T-cell (primary cell): ENCODE results near the gene TBC1D2. TPM values are rescaled to one million over a fixed set of nuclear protein-coding genes. Genes with fewer than 3 reads are reported as not detected.
"Not testable (repeated sequence)": the region's sequence is repeated elsewhere in the genome, so short reads cannot be mapped to it uniquely, and the experiment has no call there.

Experiments used
- ATAC-seq, 4 experiments: fragments of 200-7000 bp in 3 of 4; fragments of 150-1000 bp in 1 of 4; cut with Tn5 transposase; replicated peaks in 1 of 4; 1 replicate in 3 of 4; 2 replicates in 1 of 4; pipeline ENCODE4 v1.10.0; 2021; ENCODE audit warnings: moderate library complexity in 3 of 4, mild to moderate bottlenecking in 2 of 4, moderate number of reproducible peaks in 1 of 4
- CTCF ChIA-PET, 2 donors: fragments of 300-600 bp; sonication (Branson Sonifier 250); formaldehyde crosslinking; loops; one replicate each; lab custom pipeline; 2022; ENCODE audit warnings: antibody characterized with exemption in 2 of 2; lab: Charles Lee
- POLR2A ChIA-PET, 2 donors: fragments of 300-600 bp; sonication (Branson Sonifier 250); formaldehyde crosslinking; loops; one replicate each; lab custom pipeline; 2022; ENCODE audit warnings: antibody characterized with exemption in 2 of 2; lab: Charles Lee
- DNase-seq, 35 experiments: peaks; one replicate each; pipeline versions ENCODE4 v3.0.0 to v3.0.0-alpha.2; 2013 to 2023
- H3K27ac ChIP-seq: one replicate; pipeline ENCODE4 v1.5.1; 2013; ENCODE audit warnings: low read length
- H3K27me3 ChIP-seq, 2 experiments: replicated peaks in 1 of 2; 1 replicate in 1 of 2; 2 replicates in 1 of 2; pipeline versions ENCODE4 v1.6.1 to v1.7.0; 2013; ENCODE audit warnings: low read length in 1 of 2, mixed read lengths in 1 of 2; ENCODE audit not compliant: control insufficient read depth in 2 of 2, insufficient read depth in 2 of 2; ENCODE audit errors: extremely low read depth in 1 of 2
- H3K36me3 ChIP-seq, 2 donors: 1 replicate in 1 of 2; 2 replicates in 1 of 2; pipeline versions ENCODE4 v1.6.1 to v1.7.0; 2013; ENCODE audit warnings: low read length in 1 of 2; ENCODE audit not compliant: control insufficient read depth in 2 of 2, insufficient read depth in 1 of 2; ENCODE audit errors: extremely low read depth in 1 of 2
- H3K4me1 ChIP-seq, 2 experiments: 1 replicate in 1 of 2; 2 replicates in 1 of 2; pipeline versions ENCODE4 v1.6.1 to v1.7.0; 2013; ENCODE audit warnings: low read length in 2 of 2, mixed read lengths in 1 of 2; ENCODE audit not compliant: insufficient read depth in 2 of 2, control insufficient read depth in 1 of 2; ENCODE audit errors: extremely low read depth in 1 of 2
- H3K4me3 ChIP-seq, 2 donors: 1 replicate in 1 of 2; 2 replicates in 1 of 2; pipeline versions ENCODE4 v1.5.1 to v1.7.0; 2013; ENCODE audit warnings: mild to moderate bottlenecking in 2 of 2, low read length in 1 of 2, moderate library complexity in 1 of 2; ENCODE audit not compliant: control insufficient read depth in 1 of 2; ENCODE audit errors: extremely low read depth in 1 of 2
- H3K9me3 ChIP-seq: 2 replicates; pipeline ENCODE4 v1.7.0; 2013
- H3K27ac Mint-ChIP-seq, 2 donors: one replicate each; pipeline ENCODE4 v1.8.0; 2020 to 2021; ENCODE audit warnings: mild to moderate bottlenecking in 2 of 2, mixed read lengths in 2 of 2
- H3K27me3 Mint-ChIP-seq, 2 donors: one replicate each; pipeline ENCODE4 v1.8.0; 2021 to 2022; ENCODE audit warnings: mixed read lengths in 2 of 2
- H3K36me3 Mint-ChIP-seq: one replicate; pipeline ENCODE4 v1.8.0; 2021; ENCODE audit warnings: mixed read lengths
- H3K4me1 Mint-ChIP-seq, 3 donors: one replicate each; pipeline ENCODE4 v1.8.0; 2020 to 2022; ENCODE audit warnings: mixed read lengths in 3 of 3, mild to moderate bottlenecking in 1 of 3
- H3K4me3 Mint-ChIP-seq, 3 donors: one replicate each; pipeline ENCODE4 v1.8.0; 2020 to 2022; ENCODE audit warnings: mild to moderate bottlenecking in 3 of 3, mixed read lengths in 3 of 3, moderate library complexity in 3 of 3
- H3K9me3 Mint-ChIP-seq, 3 donors: one replicate each; pipeline ENCODE4 v1.8.0; 2020 to 2022; ENCODE audit warnings: mixed read lengths in 3 of 3
- WGBS: methylation state at CpG from one replicate; pipeline ENCODE4 v1.1.5; 2013; ENCODE audit warnings: missing lambda C conversion rate; ENCODE audit not compliant: insufficient coverage; 5-methylcytosine and 5-hydroxymethylcytosine counted together
- total RNA-seq, 35 experiments: library from RNA in 6 of 35; stranded (reverse) in 6 of 35; fragments of 120-200 nt in 1 of 35; gene quantifications; one replicate each; pipeline versions ENCODE4 v1.2.1 to v1.2.4 and lab custom pipeline; 2013 to 2026

The TBC1D2 gene
- total RNA-seq, 5 donors from 2014 or later (not counting 1 experiment from before 2014, with no cell fraction given), result 4.5 to 10.7 (median 7.1) TPM

DNA sequence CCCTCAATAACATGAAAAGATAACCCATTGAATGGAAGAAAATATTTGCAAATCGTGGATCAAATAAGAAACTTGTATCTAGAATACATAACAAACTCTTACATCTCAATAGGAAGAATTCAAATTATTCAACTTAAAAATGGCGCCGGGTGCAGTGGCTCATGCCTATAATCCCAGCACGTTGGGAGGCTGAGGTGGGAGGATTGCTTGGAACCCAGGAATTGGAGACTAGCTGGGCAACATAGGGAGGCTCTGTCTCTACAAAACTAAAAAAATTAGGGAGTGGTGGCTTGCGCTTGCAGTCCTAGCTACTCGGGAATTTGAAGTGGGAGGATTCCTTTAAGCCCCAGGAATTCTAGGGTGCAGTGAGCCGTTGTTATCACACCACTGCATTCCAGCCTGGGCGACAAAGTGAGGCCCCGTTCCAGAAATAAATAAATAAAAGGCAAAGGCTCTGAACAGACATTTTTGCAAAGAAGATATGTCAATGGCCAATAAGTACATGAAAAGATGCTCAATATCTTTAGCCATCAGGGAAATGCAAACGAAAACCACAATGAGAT is 21.5 kb upstream of the TBC1D2 start:
- no peaks in the 10 kb centered on the region for H3K9me3 ChIP-seq
- H3K4me3 ChIP-seq, result no peak overlapping the region
- ATAC-seq, result no peak
- ChIA-PET POLR2A (interaction anchor here in 1 of 2 donors (0.6 kb wide), 1 partner anchor 209 kb away, joined by 3 read pairs; no protein-coding TSS in a partner anchor), CTCF (interaction anchor here in 1 of 2 donors (0.6 kb wide), 1 partner anchor 509 kb away, joined by 3 read pairs; no protein-coding TSS in a partner anchor)
- 87% methylated on average over 6 of the region's 10 CpGs for WGBS
- H3K36me3 ChIP-seq, result no peaks in the 10 kb centered on the region
- H3K4me3 Mint-ChIP-seq, result no peak overlapping the region
- no peaks in the 10 kb centered on the region for H3K4me1 ChIP-seq
- H3K4me1 Mint-ChIP-seq, result no peaks in the 10 kb centered on the region
- H3K27ac Mint-ChIP-seq, result no peak overlapping the region
- H3K27ac ChIP-seq, result no peak overlapping the region
- no peak for DNase-seq
- H3K27me3 Mint-ChIP-seq, result peaks cover 28 to 31% of the 10 kb centered on the region in 2 donors
- H3K9me3 Mint-ChIP-seq, result no peaks in the 10 kb centered on the region
- no peaks in the 10 kb centered on the region for H3K36me3 Mint-ChIP-seq
- peaks cover 0 to 22% of the 10 kb centered on the region in 2 experiments for H3K27me3 ChIP-seq

DNA sequence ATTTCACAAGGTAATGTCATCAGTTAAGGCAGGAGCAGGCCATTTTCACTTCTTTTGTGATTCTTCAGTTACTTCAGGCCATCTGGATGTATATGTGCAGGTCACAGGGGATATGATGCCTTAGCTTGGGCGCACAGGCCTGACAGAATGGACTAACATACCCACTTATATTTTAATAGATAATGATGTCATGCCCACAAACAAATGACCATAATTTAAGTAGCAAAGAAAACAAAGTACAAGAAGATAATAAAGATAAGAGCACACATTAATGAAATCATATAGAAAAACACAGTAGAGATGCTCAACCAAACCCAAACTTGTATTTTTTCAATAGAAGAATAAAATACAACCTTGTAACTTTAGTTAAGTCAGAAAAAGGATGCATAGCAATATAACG is 19.7 kb upstream of the TBC1D2 start:
- POLR2A ChIA-PET, result no interaction called here
- H3K36me3 ChIP-seq, result no peaks in the 10 kb centered on the region
- no peak overlapping the region for H3K4me3 Mint-ChIP-seq
- H3K36me3 Mint-ChIP-seq, result no peaks in the 10 kb centered on the region
- H3K27ac ChIP-seq, result no peak overlapping the region
- no peak overlapping the region for H3K27ac Mint-ChIP-seq
- CTCF ChIA-PET, result no interaction called here
- no peaks in the 10 kb centered on the region for H3K9me3 Mint-ChIP-seq
- H3K4me1 Mint-ChIP-seq, result no peaks in the 10 kb centered on the region
- H3K9me3 ChIP-seq, result no peaks in the 10 kb centered on the region
- no CpG with 5 or more reads among the region's 2 CpGs for WGBS
- H3K27me3 Mint-ChIP-seq, result peaks cover 29 to 30% of the 10 kb centered on the region in 2 donors
- DNase-seq, result no peak
- ATAC-seq, result no peak
- no peak overlapping the region for H3K4me3 ChIP-seq
- no peaks in the 10 kb centered on the region for H3K4me1 ChIP-seq
- H3K27me3 ChIP-seq, result peaks cover 0 to 18% of the 10 kb centered on the region in 2 experiments

DNA sequence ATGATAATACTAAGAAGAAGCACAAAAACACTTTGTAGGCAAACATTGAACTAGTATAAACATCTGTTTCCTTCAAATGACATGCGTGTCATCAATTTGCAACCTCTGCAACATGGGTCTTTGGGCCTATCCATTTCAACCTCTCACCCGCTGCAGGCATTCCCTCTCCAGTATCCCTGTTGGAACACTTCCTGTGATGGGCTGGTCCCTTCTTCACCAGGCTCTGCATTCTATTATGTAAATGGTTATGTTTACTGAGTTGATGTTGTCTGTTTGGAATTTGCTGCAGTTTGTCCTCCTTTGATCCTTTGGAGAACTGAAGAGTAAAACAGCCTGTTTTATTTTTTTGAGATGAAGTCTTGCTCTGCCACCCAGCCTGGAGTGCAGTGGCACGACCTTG is 16.6 kb upstream of the TBC1D2 start:
- ATAC-seq, result no peak
- no peak overlapping the region for H3K27ac Mint-ChIP-seq
- CTCF ChIA-PET, result interaction anchor here in 1 of 2 donors (0.6 kb wide), 1 partner anchor 868 kb away, joined by 4 read pairs; no protein-coding TSS in a partner anchor
- H3K4me3 Mint-ChIP-seq, result no peak overlapping the region
- H3K4me1 Mint-ChIP-seq, result no peaks in the 10 kb centered on the region
- Histone ChIP-seq H3K27me3 (peaks cover 0 to 3% of the 10 kb centered on the region in 2 experiments), H3K27ac (no peak overlapping the region), H3K9me3 (no peaks in the 10 kb centered on the region), H3K4me1 (no peaks in the 10 kb centered on the region), H3K4me3 (no peak overlapping the region), H3K36me3 (no peaks in the 10 kb centered on the region)
- no peaks in the 10 kb centered on the region for H3K9me3 Mint-ChIP-seq
- WGBS, result 100% methylated on average over 1 of the region's 3 CpGs
- DNase-seq, result no peak
- H3K36me3 Mint-ChIP-seq, result no peaks in the 10 kb centered on the region
- POLR2A ChIA-PET, result no interaction called here
- peaks cover 41 to 44% of the 10 kb centered on the region in 2 donors for H3K27me3 Mint-ChIP-seq

DNA sequence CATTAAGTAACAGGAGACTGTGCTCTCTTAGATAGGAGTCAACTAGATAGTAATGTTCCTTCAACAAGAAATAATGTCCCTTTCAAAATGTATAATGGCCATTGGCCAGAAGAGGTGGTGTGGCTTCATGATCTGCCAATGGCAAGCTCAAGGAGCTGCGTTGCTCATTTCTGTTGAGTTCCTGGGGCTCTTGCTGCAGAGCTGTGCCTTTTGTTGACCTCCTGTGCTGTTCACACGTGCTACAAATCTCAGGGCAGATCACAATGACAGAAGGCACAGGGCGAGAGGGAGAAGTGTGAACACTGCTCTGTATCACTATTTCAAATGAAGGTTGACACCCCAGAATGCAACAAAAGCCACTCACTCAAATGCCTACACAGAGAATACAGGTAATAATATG is 16.0 kb upstream of the TBC1D2 start:
- 67% methylated on average over 2 of the region's 3 CpGs for WGBS
- no peak overlapping the region for H3K4me3 ChIP-seq
- H3K4me1 Mint-ChIP-seq, result no peaks in the 10 kb centered on the region
- no peak for ATAC-seq
- peaks cover 39 to 43% of the 10 kb centered on the region in 2 donors for H3K27me3 Mint-ChIP-seq
- ChIA-PET CTCF (interaction anchor here (0.6 kb wide), 2 partner anchors 36 to 867 kb away, joined by 3 to 4 read pairs; no protein-coding TSS in a partner anchor), POLR2A (no interaction called here)
- no peak overlapping the region for H3K4me3 Mint-ChIP-seq
- H3K27ac ChIP-seq, result no peak overlapping the region
- H3K36me3 Mint-ChIP-seq, result no peaks in the 10 kb centered on the region
- no peaks in the 10 kb centered on the region for H3K9me3 Mint-ChIP-seq
- no peak overlapping the region for H3K27ac Mint-ChIP-seq
- H3K36me3 ChIP-seq, result no peaks in the 10 kb centered on the region
- peaks cover 0 to 3% of the 10 kb centered on the region in 2 experiments for H3K27me3 ChIP-seq
- no peaks in the 10 kb centered on the region for H3K9me3 ChIP-seq
- no peak for DNase-seq
- H3K4me1 ChIP-seq, result no peaks in the 10 kb centered on the region

DNA sequence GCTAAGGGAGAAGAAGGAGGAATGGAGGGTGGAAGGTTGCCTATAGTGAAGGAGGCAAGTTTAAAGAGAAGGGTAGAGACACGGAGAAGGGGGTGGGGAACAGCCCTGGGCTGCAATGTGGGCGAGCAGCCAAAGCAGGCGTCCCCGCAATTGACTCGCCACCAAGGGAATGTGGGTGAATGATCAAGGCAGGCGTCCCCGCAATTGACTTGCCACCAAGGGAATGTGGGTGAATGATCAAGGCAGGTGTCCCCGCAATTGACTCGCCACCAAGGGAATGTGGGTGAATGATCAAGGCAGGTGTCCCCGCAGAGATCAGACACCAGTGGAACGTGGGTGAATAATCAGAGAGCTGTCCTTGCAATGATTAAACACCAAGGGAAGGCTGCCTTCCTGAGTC is 14.8 kb upstream of the TBC1D2 start:
- peaks cover 35 to 42% of the 10 kb centered on the region in 2 donors for H3K27me3 Mint-ChIP-seq
- H3K4me3 Mint-ChIP-seq, H3K4me3 ChIP-seq, H3K36me3 Mint-ChIP-seq, POLR2A ChIA-PET, H3K4me1 Mint-ChIP-seq, ATAC-seq, H3K36me3 ChIP-seq, H3K27ac Mint-ChIP-seq, H3K4me1 ChIP-seq, DNase-seq, H3K9me3 Mint-ChIP-seq, H3K27me3 ChIP-seq, H3K9me3 ChIP-seq, H3K27ac ChIP-seq: not testable (repeated sequence)
- CTCF ChIA-PET, result interaction anchor here (0.7 kb wide), 2 partner anchors 107 to 373 kb away, joined by 4 read pairs; no protein-coding TSS in a partner anchor
- 82% methylated on average over 2 of the region's 11 CpGs for WGBS

DNA sequence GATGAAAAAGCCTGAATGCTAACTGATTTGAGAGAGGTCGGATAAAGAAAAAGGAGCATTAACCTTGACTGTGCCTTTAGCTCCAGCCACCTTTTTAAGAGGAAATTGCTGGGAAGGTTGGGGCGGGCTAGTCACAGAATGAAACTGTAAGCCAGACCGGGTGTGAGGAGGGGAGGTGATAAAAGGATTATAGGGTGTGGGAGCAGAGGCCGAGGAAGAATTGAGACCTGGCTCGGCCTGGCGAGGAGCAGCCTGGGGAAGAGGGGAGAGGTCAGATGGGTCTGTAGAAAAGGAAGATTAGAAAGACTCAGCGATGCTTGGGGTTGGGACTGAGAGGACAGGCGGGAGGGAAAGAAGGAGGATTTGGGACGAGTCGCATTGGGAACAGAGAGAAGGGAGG is 14.2 kb upstream of the TBC1D2 start:
- POLR2A ChIA-PET, H3K4me3 Mint-ChIP-seq, ATAC-seq, H3K27ac ChIP-seq, H3K9me3 ChIP-seq, H3K9me3 Mint-ChIP-seq, H3K4me3 ChIP-seq, H3K36me3 Mint-ChIP-seq, CTCF ChIA-PET, H3K4me1 Mint-ChIP-seq, DNase-seq, H3K27me3 ChIP-seq, H3K4me1 ChIP-seq, H3K27ac Mint-ChIP-seq, H3K36me3 ChIP-seq: not testable (repeated sequence)
- 70% methylated on average over 9 of the region's 10 CpGs for WGBS
- H3K27me3 Mint-ChIP-seq, result peaks cover 29 to 42% of the 10 kb centered on the region in 2 donors
